ENCODE measurements around the gene LEMD2.
"Not testable (repeated sequence)": the region's sequence is repeated elsewhere in the genome, so short reads cannot be mapped to it uniquely, and the experiment has no call there.

The LEMD2 gene

DNA sequence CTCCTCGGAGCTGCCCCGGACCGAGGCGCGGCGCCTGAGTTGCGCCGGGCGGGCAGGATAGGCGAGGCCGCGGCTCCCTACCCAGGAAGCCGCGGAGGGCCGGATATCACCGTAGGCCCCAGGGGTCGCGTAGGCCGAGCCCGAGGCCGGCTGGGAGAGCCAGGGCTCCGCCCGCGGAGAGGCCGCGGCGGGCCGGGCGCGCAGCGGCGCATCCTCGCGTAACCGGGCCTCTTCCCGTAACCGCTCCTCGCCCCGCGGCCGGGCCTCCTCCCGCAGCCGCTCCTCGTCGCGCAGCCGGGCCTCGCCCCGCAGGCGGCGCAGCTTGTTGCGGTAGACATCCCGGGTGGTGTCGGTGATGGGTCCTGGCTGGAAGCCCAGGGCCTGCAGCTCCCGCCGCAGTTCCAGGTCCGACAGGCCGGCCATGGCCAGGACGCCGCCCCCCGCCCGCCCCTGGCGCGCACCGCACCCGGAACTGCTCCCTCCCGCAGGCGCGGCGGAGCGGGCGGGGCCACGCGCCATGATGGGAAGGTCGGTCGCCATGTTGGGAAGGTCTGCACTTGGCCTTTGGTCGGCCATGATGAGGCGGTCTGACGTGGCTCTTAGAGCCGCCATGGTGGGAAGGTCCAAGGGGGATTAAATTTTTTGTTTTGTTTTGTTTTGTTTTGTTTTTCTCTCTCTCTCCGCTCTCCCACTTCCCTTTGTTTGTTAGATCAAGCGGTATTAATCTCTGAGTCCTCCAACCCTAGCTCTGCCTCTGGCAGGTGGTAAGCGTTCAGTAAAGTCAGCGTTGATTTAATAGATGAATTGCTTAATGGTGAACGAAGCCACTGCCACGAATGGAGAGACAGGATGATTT, at the start of gene LEMD2:
LEMD2 (minus strand) TSS at position 437 of the 856 bp plus-strand sequence; CDS start at position 423, 14 bp downstream.
- peak; percentile 97 to 98 for DNase-seq

DNA sequence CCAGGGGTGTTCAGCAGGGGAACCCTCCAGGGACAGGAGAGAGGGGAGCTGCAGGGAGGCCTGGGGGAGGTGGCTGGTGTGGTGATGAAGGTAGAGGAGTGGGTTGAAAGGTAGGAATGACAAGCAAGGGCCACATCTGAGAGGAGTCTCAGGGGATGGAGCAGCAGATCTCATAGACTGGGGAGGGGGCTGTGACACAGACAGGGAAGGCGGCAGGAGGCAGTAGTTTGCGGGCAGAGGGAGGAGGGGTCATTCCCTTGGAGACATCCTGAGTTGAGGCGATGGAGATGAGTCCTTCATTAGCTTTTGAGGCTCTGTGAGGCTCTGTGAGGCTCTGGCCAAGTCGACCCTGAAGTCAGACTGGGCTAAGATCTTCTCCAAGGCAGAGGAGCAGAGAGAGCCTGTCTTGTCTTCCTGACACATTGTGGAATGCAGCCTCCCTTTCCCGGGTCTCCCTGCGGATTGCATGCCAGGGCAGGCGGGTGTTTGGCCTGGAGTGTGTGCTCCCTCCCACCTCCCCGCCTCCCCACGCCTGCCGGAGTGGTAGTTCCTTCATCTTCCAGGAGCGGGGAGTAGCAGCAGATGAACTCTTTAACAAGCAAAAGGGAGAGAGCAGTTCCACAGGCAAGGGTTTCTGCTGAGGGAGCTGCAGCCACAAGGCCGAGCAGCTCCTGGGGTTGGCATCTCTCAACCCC, 49.2 kb upstream of the LEMD2 start:
- DNase-seq, result no peak

DNA sequence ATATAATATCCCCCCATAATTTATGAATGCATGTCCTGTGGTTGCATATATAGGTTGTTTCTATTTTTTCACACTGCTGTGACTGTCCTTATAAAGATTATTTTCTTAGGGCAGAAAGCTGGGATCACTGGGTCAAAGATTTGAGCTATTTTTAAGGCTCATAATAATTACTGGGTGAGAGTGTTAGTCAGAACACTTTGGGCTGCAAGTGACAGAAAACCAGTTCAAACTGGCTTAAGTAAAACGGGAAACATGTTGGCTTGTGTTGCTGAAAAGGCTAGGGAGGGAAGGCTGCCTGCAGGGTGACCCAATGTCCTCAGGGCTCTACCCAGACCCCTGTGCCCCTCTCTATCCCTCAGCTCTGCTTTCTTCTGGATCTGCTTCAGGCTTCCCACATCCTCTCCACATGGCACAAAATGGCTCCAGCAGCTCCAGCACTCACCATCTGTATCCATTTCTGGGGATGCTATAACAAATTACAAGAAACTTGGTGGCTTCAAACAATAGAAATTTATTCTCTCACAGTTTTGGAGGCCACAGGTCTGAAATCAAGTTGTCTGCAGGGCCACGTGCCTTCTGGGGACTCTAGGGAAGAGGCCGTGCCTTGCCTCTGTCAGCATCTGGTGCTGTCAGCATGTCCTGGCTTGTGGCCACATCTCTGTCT, 48.0 kb upstream of the LEMD2 start:
- DNase-seq, result no peak

DNA sequence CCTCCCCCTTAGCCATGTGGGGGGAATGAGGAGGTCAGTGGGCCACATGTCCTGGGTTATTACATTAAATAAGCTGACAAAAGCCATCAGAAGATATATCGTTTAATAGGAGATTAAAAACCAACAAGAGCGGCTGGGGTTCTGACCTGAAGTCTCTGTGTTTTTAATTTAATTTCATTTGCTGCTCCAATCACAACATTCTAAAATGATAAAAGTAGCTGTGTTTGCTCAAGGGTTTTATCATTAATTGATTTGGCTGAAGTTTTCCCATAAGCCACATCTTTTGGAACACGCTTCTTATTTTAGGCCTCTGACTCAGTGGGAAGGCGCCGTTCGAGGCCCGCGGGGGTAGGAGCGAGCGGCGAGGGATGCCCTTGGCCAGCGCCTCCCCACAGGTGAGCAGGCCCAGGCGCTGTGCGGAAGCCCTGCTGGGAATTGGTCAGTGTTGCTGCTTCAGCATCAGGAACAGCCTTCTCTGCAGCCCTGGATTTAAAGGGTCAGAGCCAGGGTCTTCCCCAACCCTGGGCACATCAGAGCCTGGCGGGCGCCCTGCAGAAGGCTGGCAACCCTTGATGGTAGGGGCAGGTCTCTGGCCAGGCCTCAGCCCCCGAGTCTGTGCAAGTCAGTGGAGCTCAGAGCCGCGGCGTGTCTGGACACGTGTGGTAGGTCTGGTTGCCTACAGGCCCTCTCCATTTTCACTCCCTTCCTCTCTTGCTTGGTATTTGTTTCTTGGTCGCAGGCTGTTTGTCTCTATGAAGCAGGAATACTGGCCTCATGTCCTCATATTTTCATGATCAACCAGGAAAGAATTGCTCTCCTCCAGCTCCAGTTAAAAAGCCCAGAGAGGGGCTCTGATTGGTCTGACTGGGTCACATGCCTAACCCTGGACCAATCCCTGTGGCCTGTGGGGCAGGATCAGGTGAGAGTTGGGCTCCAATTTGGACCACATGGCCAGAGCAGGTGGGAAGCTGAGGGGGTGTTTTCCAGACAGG, 45.8 kb upstream of the LEMD2 start:
- DNase-seq, result no peak

DNA sequence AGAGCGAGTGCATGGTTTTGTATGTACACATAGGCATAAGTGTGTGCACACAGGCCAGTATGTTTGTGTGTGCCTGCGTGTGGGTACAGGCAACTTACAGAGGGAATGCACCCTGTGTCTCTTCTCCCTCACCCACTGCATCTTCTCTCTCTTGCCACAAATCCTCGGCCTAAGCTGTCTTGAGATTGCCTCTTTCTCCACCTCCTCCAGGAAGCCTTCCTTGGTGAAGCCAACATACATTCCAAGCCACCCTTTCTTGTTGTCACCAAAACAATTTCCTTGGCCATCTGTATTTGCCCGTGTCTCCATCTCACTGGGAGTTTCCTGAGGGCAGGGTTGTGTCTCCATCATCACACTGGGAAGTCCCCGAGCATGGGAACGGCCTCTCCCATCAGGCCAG, 44.7 kb upstream of the LEMD2 start:
- DNase-seq, result no peak

DNA sequence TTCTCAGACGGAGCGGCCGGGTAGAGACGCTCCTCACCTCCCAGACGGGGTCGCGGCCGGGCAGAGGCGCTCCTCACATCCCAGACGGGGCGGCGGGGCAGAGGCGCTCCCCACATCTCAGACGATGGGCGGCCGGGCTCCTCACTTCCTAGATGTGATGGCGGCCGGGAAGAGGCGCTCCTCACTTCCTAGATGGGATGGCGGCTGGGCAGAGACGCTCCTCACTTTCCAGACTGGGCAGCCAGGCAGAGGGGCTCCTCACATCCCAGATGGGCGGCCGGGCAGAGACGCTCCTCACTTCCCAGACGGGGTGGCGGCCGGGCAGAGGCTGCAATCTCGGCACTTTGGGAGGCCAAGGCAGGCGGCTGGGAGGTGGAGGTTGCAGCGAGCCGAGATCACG, 43.9 kb upstream of the LEMD2 start:
- DNase-seq, result not testable (repeated sequence)

DNA sequence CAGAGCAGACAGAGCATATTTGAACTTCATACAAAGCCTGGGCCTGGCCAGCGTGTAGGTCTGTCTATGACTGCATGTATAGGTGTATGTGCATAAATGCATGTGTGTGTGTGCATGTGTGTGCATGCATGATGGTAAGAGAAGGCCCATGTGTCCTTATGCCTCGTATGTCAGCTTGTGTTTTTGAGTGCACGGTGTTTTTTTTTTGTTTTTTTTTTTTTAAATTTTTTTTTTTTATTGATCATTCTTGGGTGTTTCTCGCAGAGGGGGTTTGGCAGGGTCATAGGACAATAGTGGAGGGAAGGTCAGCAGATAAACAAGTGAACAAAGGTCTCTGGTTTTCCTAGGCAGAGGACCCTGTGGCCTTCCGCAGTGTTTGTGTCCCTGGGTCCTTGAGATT, 42.8 kb upstream of the LEMD2 start:
- not testable (repeated sequence) for DNase-seq

DNA sequence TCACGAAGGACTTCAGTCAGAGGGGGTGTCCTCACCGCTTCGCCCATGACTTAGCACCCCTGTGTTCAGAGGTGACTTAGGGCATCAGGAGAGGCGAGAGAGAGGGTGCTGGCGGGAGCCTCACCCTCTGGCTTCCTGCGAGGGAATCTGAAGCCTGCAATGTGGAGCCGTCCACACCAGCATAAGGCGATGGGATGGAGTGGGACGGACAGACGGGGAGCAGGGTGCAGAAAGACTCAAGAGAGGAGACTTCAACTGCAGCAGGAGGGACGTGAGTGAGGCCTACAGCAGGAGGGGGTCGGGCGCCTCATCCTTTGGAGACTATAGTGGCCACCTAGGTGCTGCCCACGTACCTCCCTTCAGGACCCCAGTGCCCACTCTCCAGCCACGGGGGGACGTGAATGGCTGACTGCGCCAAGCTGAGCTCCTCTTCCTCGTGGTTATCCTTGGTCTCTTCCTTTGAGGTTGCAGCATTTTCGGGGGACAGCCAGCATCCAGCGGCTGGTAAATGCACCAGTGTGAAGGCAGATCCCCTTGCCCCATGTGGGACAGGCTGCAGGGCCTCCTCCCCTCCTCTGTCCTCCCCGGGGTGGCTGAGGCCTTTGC, 41.8 kb upstream of the LEMD2 start:
- no peak for DNase-seq

DNA sequence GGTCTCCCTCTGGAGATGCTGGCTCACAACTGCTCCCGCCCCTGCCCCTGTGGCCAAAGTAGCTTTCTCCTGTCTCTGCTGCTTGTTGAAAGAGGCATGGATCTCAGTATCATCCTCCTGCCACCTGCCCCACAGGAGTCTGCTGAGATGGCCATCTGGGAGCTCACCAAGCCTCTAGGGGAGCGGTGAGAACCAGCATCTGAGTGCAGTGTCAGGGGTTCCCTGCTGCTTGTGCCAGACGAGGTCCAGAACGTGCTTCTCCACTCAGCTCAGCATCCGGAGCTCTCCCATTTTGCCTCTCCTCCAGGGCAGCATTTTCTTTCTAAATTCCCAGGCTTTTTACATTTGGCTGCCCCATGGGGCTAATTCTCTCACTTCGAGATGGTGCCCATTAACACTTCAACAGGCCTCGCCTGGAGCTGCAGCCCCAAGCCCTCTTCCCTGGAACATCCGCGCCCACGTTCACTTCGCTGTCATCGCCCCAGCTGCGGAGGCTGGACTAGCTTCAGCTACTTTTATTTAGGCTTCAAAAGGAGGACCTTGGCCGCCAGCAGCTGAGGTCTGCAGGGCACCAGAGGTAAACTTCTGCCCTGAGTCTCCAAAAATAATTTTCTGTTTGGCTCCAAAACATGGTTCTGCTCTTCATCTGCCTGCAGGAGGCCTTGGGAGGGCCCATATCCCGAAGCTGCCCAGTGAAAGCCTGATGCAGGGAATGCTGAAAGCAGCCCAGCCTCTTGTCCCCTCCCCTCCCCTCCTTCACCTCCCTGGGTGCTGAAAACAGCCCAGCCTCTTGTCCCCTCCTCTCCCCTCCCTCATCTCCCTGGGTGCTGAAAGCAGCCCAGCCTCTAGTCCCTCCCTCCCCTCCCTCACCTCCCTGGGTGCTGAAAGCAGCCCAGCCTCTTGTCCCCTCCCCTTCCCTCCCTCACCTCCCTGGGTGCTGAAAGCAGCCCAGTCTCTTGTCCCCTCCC, 40.1 kb upstream of the LEMD2 start:
- no peak for DNase-seq

DNA sequence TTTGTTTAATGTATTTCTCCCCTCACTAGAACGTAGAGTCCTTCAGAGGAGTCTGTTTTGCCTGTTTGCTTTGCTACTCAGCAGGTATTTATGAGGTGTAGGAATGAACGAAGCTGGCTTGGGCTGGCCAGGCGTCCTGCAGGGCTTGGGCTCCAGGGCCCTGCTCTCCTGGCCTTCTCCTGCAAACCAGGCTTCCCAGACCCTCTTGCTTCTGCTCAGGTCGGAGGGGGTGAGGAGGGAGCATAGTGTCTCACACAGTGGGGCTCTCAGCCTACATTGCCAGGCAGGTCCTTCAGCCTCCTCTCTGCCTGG, 39.5 kb upstream of the LEMD2 start:
- no peak for DNase-seq

DNA sequence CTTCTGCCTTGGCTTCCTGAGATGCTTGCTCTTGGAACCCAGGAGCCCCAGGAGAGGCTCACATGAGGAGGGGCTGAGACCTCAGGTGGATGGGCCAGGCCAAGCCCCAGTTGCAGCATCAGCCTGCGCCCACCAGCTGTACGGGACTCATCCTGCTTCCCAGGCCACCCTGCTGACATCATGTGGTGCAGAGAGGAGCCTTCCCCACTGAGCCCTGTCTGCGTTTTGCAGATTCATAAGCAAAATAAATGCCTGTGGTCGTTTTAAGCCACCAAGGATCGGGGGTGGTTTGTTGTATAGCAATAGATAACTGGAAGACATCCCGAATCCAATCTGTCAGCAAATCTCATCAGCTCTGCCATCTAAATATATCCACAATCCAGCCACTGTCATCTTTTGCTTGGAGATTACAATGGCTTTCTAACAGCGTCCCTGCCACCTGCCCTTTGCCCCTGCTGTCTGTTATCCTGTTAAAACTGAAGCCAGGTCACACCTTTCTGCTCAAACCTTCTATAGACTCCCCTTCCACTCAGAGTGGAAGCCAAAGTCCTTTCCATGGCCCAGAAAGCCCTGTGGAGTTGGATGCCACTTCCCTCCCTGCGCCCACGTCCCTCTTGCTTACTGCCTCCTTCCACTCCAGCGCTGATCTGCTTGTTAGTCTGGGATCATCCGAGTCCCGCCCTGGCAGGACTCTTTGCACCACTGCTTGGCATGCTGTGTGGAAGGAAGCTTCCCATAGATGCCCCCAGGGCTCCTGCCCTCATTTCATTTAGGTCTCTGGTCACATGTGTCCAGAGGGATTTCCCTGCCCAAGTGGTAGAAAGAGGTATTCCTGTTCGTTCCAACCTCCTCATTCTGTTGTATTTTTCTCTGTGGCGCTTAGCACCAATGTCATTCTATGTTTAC, 38.9 kb upstream of the LEMD2 start:
- no peak for DNase-seq

DNA sequence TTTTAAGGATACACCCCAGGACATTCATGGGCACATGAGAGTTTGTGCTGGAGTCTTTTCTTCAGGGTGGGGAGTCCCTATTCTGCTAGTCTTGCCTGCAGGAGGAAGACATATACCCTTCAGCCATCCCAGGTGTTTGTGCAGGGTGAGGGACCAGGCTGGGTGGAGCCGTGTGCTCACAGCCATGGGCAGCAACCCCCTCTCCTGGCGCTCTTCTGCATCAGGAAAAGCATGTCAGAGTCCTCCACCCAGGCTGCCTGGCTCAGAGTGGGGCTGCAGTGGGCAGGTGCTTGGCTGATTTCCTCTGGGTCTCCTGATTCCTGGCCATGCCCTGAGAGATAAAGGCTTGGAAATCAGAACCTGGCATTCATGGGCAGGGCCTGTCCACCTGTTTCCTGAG, 37.6 kb upstream of the LEMD2 start:
- no peak for DNase-seq

DNA sequence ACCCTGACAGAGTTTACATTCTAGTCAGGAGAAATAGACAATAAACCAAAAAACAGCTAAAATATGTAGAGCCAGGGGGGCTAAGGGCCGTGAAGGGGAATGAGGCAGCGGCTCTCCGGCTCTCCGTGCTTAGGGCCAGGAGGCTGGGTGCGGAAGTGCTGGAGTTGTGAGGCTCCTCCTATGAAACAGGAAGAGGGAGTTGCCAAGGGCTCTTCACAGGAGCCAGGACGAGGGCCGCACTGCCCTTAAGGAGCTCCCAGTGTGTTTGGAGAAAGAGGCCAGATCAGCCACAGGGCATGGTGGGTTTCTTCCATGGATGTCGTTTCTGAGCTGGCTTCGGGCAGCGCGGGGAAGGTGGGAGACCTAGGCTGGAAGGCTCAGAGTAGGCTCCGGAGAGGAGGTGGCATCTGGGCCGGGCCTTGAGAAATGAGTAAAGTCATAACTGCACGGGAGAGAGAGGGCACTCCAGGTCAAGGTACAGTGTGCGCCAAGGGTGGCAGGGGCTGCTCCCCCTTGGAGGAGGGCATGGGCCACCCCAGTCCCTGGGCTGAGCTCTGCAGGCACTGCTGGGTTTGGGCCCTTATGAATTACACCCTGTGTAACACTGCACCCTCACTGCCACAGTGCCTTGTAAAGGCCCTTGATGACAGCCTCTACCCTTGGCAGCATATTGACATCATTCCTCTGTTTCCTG, 35.7 kb upstream of the LEMD2 start:
- no peak for DNase-seq

DNA sequence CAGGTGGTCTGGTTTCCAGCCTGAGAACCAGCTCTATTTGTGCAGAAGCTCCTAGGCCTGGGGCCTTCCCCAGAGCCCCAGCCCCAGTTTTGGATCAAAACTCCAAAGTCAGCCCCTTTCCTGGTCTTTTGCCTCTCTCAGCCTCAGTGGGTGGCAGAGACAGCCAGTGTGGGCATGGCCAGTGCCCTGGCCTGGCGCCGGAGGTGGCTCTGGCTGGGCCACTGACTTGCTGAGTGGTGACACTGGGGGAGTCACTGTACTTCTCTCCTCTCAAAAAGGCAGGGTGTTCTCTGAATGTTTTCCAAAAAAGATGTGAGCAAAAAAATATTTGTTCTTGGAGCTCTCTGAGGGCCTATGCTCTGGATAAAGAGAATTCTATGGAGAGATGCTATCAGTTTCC, 34.9 kb upstream of the LEMD2 start:
- no peak for DNase-seq

DNA sequence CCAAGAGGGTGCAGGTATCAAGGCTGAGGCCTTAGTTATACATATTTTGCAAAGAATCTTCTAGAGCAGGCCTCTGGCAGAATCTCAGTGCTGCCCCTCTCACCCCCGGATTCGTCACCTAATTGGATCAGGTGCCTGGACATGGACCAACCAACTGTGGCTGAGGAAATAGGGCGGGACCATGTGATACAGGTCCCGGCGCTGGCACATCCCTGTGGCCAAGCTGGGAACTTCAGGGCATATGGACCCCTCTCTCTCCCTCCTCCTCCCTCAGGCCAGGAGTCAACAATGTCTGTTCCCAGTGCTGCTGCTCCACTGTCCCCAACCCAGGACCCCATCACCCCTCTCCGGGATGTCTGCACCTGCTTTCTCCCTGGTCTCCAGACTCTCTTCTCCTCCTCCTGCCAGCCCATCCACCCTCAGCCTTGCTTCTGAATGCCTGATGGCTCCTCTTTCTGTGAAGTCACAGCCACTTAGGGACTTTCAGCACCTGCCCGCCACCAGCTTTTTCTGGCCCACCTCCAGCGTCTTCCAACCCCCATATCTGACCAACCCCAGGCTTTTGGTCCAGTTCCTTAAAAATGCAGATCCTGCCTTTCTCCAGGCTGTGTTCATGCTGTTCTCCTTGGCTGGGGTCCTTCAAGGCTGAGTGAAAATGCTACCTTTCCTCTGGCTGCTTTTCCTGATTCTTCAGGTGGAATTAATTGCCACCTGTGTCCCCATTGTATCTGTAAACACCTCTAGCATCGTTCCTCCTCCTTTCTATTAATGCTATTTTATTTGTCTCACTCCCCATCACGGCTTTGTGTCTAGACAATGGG, 33.9 kb upstream of the LEMD2 start:
- no peak for DNase-seq

DNA sequence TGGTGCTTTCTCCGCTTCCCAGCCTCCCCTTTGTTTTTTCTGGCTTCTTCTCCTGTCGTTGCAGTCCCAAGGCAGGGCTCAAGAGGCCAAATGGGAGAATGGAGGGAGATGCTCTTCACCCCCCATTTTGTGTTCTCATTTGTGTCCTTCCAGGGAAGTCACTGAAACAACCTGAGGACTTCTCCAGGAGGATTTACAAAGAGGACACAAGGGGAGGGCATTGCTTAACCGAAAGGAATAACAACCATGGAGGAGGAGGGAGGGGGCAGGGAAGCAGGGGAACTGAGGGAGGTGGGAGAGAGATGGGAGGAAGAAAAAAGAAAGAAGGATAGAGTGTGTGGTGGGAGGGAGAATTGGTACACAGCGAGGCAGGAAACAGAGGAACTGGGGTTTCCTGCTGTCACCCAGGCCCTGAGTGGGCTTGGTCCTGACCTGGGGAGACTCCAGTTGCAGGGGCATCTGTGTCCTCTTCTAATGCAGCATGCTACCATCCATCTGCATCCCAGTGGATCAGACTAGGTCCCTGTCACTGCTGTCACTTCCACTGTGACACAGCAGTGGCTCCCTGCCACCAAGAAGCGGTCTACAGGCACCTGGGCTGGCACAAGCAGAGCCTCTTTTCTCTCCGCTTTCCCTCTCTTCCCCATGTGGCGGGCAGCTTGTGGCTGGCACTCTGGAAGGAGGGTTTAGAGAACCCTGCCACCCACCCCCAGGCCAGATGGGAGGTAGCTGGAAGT, 32.0 kb upstream of the LEMD2 start:
- no peak for DNase-seq

DNA sequence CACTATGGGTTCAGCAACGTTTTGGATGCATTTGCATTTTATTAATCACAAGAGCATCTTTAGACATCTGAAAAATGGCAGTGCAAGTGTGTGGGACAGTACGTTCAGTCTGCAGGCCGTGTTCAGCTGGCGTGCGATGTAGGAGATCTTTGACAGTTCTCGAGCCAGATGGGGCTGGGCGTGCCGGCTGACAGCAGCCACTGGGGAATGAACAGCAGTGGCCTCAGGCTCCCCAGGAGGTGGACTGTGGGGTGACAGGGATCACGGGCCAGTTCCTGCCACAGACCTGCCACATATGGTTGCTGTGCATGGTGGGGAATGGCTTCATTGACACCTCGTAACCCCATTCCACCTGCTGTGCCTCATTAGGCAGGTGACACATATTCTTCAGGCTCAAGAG, 31.3 kb upstream of the LEMD2 start:
- no peak for DNase-seq

DNA sequence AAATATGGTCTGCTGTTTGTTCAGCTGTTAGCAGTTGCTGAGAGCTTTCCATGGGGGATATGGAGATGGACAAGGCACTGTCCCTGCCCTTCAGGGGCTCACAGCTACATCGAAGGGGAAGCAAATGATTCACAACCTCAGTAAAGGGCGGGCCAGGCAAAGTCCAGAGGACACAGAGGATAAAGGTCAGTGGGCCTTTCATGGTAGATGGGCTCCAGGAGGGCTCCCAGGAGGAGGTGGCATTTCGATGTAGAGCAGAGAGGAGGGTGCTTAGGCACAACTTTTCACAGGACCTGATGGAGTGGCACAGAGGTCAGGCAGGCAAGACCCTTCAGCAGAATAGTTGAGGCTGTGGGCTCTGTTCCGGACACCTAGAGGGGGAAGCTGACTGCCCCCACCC, 30.1 kb upstream of the LEMD2 start:
- no peak for DNase-seq

Measured in activated T-cell treated with anti-CD3 and anti-CD28 coated beads, Interleukin-2, amount 50 U/mL, for 48 hours (primary cell).